Upper lobe of left lung (tissue), 4 donors: ENCODE measurements around the gene TP73.

ENCODE experiments used
- POLR2A ChIP-seq, 4 donors: fragments of 450-650 bp; IDR thresholded peaks; one replicate each; pipeline ENCODE4 v1.5.1; 2016 to 2017; ENCODE audit warnings: antibody characterized with exemption in 4 of 4, mild to moderate bottlenecking in 2 of 4
- POLR2AphosphoS5 ChIP-seq, 2 donors: sonication (generic); formaldehyde crosslinking; IDR thresholded peaks; one replicate each; pipeline ENCODE4 v1.5.1; 2017; ENCODE audit warnings: antibody characterized with exemption in 2 of 2
- TF ChIP-seq, protein P1 (sequence below), 6 experiments: fragments of 450-650 bp in 4 of 6; fragments of 200-600 bp in 2 of 6; sonication (generic) in 2 of 6; IDR thresholded peaks; one replicate each; pipeline ENCODE4 v1.5.1; 2016 to 2019; ENCODE audit warnings: antibody characterized with exemption in 6 of 6

- TF ChIP-seq, protein P1, sequence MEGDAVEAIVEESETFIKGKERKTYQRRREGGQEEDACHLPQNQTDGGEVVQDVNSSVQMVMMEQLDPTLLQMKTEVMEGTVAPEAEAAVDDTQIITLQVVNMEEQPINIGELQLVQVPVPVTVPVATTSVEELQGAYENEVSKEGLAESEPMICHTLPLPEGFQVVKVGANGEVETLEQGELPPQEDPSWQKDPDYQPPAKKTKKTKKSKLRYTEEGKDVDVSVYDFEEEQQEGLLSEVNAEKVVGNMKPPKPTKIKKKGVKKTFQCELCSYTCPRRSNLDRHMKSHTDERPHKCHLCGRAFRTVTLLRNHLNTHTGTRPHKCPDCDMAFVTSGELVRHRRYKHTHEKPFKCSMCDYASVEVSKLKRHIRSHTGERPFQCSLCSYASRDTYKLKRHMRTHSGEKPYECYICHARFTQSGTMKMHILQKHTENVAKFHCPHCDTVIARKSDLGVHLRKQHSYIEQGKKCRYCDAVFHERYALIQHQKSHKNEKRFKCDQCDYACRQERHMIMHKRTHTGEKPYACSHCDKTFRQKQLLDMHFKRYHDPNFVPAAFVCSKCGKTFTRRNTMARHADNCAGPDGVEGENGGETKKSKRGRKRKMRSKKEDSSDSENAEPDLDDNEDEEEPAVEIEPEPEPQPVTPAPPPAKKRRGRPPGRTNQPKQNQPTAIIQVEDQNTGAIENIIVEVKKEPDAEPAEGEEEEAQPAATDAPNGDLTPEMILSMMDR (IDR thresholded peaks at IDR 0.05), result no peak
- TF ChIP-seq POLR2A (IDR thresholded peaks at IDR 0.05), result no peak
- TF ChIP-seq POLR2AphosphoS5 (IDR thresholded peaks at IDR 0.05), result no peak
Measured at GRCh38 chr1:3770047-3770765, 117.9 kb downstream of the TP73 start.
